Smooth muscle cell (in vitro differentiated cells): Measurements from ENCODE around the gene KLB. TPM values are rescaled to one million over a fixed set of nuclear protein-coding genes. Genes with fewer than 3 reads are reported as not detected.
"Not testable (repeated sequence)": the region's sequence is repeated elsewhere in the genome, so short reads cannot be mapped to it uniquely, and the experiment has no call there.

Source experiments
- DNase-seq: peaks from one replicate; lab custom pipeline; 2025; ENCODE audit not compliant: unreplicated experiment; lab: John Stamatoyannopoulos, UW
- H2AFZ ChIP-seq: fragments of 200-600 bp; sonication (generic); 2 replicates; pipeline ENCODE4 v1.6.0; 2016; ENCODE audit warnings: antibody characterized with exemption, low read depth, mild to moderate bottlenecking
- H3F3A ChIP-seq: fragments of 200-600 bp; sonication (generic); 2 replicates; pipeline ENCODE4 v1.6.0; 2017; ENCODE audit warnings: antibody characterized with exemption, low read depth
- H3K27ac ChIP-seq: fragments of 200-600 bp; sonication (generic); 2 replicates; pipeline ENCODE4 v1.5.1; 2016; ENCODE audit warnings: low read depth, mild to moderate bottlenecking
- H3K27me3 ChIP-seq: fragments of 200-600 bp; sonication (generic); 2 replicates; pipeline ENCODE4 v1.6.1; 2016; ENCODE audit warnings: low read depth, mild to moderate bottlenecking
- H3K36me3 ChIP-seq: fragments of 200-600 bp; sonication (generic); 2 replicates; pipeline ENCODE4 v1.5.1; 2016; ENCODE audit warnings: low read depth
- H3K4me1 ChIP-seq: fragments of 200-600 bp; sonication (generic); 2 replicates; pipeline ENCODE4 v1.5.1; 2016; ENCODE audit warnings: low read depth
- H3K4me2 ChIP-seq: fragments of 200-600 bp; sonication (generic); 2 replicates; pipeline ENCODE4 v1.6.0; 2016; ENCODE audit warnings: mild to moderate bottlenecking
- H3K4me3 ChIP-seq: fragments of 200-600 bp; sonication (generic); 2 replicates; pipeline ENCODE4 v1.5.1; 2016; ENCODE audit warnings: mild to moderate bottlenecking
- H3K79me2 ChIP-seq: fragments of 200-600 bp; sonication (generic); 2 replicates; pipeline ENCODE4 v1.6.0; 2016; ENCODE audit warnings: low read depth, mild to moderate bottlenecking
- H3K9ac ChIP-seq: fragments of 200-600 bp; sonication (generic); 2 replicates; pipeline ENCODE4 v1.6.0; 2016; ENCODE audit warnings: low read depth
- H3K9me3 ChIP-seq: fragments of 200-600 bp; sonication (generic); replicated peaks from 2 replicates; pipeline ENCODE4 v1.5.1; 2016; ENCODE audit warnings: low read depth
- H4K20me1 ChIP-seq: fragments of 200-600 bp; sonication (generic); 2 replicates; pipeline ENCODE4 v1.6.0; 2016; ENCODE audit warnings: low read depth
- CTCF ChIP-seq: fragments of 200-600 bp; sonication (generic); IDR thresholded peaks from 2 replicates; pipeline ENCODE4 v1.5.1; 2017; ENCODE audit warnings: borderline replicate concordance, mild to moderate bottlenecking, antibody characterized with exemption; ENCODE audit not compliant: insufficient read depth, poor library complexity, severe bottlenecking
- WGBS: methylation state at CpG from one replicate; pipeline ENCODE4 v1.1.7; 2016; ENCODE audit warnings: low lambda C conversion rate; 5-methylcytosine and 5-hydroxymethylcytosine counted together
- polyA plus RNA-seq: library from polyadenylated mRNA; unstranded; fragments of >200 nt; fragmentation: Nextera tagmentation; extraction: Ambion mirVana; gene quantifications from 2 replicates; pipeline ENCODE4 v1.2.1, GENCODE V29; 2016
- total RNA-seq: library from RNA; depleted of rRNA; stranded (reverse); fragments of >200 nt; gene quantifications from 2 replicates; pipeline ENCODE4 v1.2.3, GENCODE V29; 2014

KLB gene
- total RNA-seq (0.04 TPM in 2 replicates), polyA plus RNA-seq (0.06 TPM in 1 of 2 replicates, not detected in the other)

- H3K4me1 ChIP-seq, result no peaks in the 10 kb centered on the region
- H3F3A ChIP-seq, result no peaks in the 10 kb centered on the region
- H3K36me3 ChIP-seq, result no peaks in the 10 kb centered on the region
- peaks cover 7% of the 10 kb centered on the region for H3K27me3 ChIP-seq
- no peak for DNase-seq
- H2AFZ ChIP-seq, result peak within 1 kb of the TSS; percentile 54
- peak within 1 kb of the TSS; percentile 58 for H3K4me2 ChIP-seq
- no peaks in the 10 kb centered on the region for H3K79me2 ChIP-seq
- H3K4me3 ChIP-seq, result peak within 1 kb of the TSS; percentile 17
- H3K9ac ChIP-seq, result no peak within 1 kb of the TSS
- no peaks in the 10 kb centered on the region for H3K9me3 ChIP-seq
- no peak for TF ChIP-seq CTCF
- no peak within 1 kb of the TSS for H3K27ac ChIP-seq
- H4K20me1 ChIP-seq, result no peaks in the 10 kb centered on the region
- WGBS, result 45% methylated on average over 12 of the region's 12 CpGs
Measured at GRCh38 chr4:39406763-39407583, at the start of gene KLB. KLB (plus strand) TSS chr4:39406930; CDS start chr4:39406950, 20 bp downstream.

- H3K9ac ChIP-seq, result no peak overlapping the region
- H3K9me3 ChIP-seq, result no peaks in the 10 kb centered on the region
- H3F3A ChIP-seq, result no peaks in the 10 kb centered on the region
- no peak overlapping the region for H3K4me2 ChIP-seq
- WGBS, result 88% methylated on average over 1 of the region's 1 CpG
- no peak overlapping the region for H2AFZ ChIP-seq
- peaks cover 75% of the 10 kb centered on the region for H4K20me1 ChIP-seq
- no peak for DNase-seq
- H3K27me3 ChIP-seq, result no peaks in the 10 kb centered on the region
- no peak overlapping the region for H3K27ac ChIP-seq
- TF ChIP-seq CTCF, result no peak
- H3K79me2 ChIP-seq, result peaks cover 93% of the 10 kb centered on the region
- H3K36me3 ChIP-seq, result no peaks in the 10 kb centered on the region
- peaks cover 9% of the 10 kb centered on the region for H3K4me1 ChIP-seq
- H3K4me3 ChIP-seq, result no peak overlapping the region
Measured at GRCh38 chr4:39357002-39357401, 49.7 kb upstream of the KLB start.

DNA sequence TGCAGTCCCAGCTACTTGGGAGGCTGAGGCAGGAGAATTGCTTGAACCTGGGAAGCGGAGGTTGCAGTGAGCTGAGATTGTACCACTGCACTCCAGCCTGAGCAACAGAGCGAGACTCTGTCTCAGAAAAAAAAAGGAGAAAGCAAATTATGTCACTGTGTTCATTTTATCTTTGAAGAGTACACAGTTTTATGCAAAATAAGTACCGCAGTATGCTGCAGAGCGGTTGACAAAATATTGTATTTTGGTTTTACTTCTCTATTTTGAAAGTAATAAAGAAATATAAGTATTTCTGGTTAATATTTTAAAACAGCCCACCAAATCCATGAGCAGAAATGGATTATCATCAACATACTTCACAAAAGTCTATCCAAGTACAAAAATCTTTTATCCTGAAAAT is 46.1 kb upstream of the KLB start:
- H3K9ac ChIP-seq, H3K36me3 ChIP-seq, H3K4me3 ChIP-seq, H3F3A ChIP-seq, H3K27ac ChIP-seq, H3K9me3 ChIP-seq, H3K4me2 ChIP-seq, DNase-seq, H3K27me3 ChIP-seq, H2AFZ ChIP-seq: not testable (repeated sequence)
- Histone ChIP-seq H3K4me1 (peaks cover 15% of the 10 kb centered on the region), H4K20me1 (peaks cover 79% of the 10 kb centered on the region), H3K79me2 (peaks cover 99% of the 10 kb centered on the region)
- 98% methylated on average over 4 of the region's 4 CpGs for WGBS

GRCh38 chr4:39362827-39363226 is 43.9 kb upstream of the KLB start:
- TF ChIP-seq CTCF, result no peak
- no peak overlapping the region for H3K4me3 ChIP-seq
- H4K20me1 ChIP-seq, result peaks cover 63% of the 10 kb centered on the region
- H3K36me3 ChIP-seq, result no peaks in the 10 kb centered on the region
- no peaks in the 10 kb centered on the region for H3F3A ChIP-seq
- peaks cover 82% of the 10 kb centered on the region for H3K79me2 ChIP-seq
- H3K9ac ChIP-seq, result no peak overlapping the region
- H2AFZ ChIP-seq, result no peak overlapping the region
- H3K27ac ChIP-seq, result no peak overlapping the region
- 77% methylated on average over 3 of the region's 3 CpGs for WGBS
- H3K27me3 ChIP-seq, result no peaks in the 10 kb centered on the region
- H3K9me3 ChIP-seq, result no peaks in the 10 kb centered on the region
- H3K4me2 ChIP-seq, result no peak overlapping the region
- no peak for DNase-seq
- H3K4me1 ChIP-seq, result peaks cover 11% of the 10 kb centered on the region
